Type B pancreatic cell (in vitro differentiated cells): ENCODE results near the gene CDKL1. TPM values are rescaled to one million over a fixed set of nuclear protein-coding genes. Genes with fewer than 3 reads are reported as not detected.
A peak's percentile ranks its signal among the peaks of the same experiment; 100 is the strongest.

Experiments
- DNase-seq: peaks from one replicate; pipeline ENCODE4 v3.0.0; 2021; ENCODE audit warnings: mixed read lengths; ENCODE audit not compliant: unreplicated experiment; ENCODE audit errors: extremely low spot score
- H3K27ac Mint-ChIP-seq: 2 replicates; pipeline ENCODE4 v1.8.0; 2021; ENCODE audit warnings: mild to moderate bottlenecking, mixed read lengths
- H3K27me3 Mint-ChIP-seq: 2 replicates; pipeline ENCODE4 v1.8.0; 2021; ENCODE audit warnings: mixed read lengths
- H3K36me3 Mint-ChIP-seq: 2 replicates; pipeline ENCODE4 v1.8.0; 2021; ENCODE audit warnings: mixed read lengths
- H3K4me1 Mint-ChIP-seq: one replicate; pipeline ENCODE4 v1.8.0; 2021; ENCODE audit warnings: mixed read lengths; ENCODE audit not compliant: unreplicated experiment
- H3K4me3 Mint-ChIP-seq: 2 replicates; pipeline ENCODE4 v1.8.0; 2021; ENCODE audit warnings: mild to moderate bottlenecking, mixed read lengths
- H3K9me3 Mint-ChIP-seq: 2 replicates; pipeline ENCODE4 v1.8.0; 2021; ENCODE audit warnings: mixed read lengths
- CTCF ChIP-seq: fragments of 200-600 bp; sonication (generic); conservative IDR thresholded peaks from 2 replicates; pipeline ENCODE4 v1.5.0; 2021; ENCODE audit warnings: antibody characterized with exemption, mild to moderate bottlenecking
- total RNA-seq: library from RNA; stranded (reverse); gene quantifications from 2 replicates; pipeline ENCODE4 v1.2.1, GENCODE V29; 2021; ENCODE audit warnings: low replicate concordance

Gene CDKL1
- total RNA-seq, 1 donor from 2014 or later = 3.4 TPM

DNA sequence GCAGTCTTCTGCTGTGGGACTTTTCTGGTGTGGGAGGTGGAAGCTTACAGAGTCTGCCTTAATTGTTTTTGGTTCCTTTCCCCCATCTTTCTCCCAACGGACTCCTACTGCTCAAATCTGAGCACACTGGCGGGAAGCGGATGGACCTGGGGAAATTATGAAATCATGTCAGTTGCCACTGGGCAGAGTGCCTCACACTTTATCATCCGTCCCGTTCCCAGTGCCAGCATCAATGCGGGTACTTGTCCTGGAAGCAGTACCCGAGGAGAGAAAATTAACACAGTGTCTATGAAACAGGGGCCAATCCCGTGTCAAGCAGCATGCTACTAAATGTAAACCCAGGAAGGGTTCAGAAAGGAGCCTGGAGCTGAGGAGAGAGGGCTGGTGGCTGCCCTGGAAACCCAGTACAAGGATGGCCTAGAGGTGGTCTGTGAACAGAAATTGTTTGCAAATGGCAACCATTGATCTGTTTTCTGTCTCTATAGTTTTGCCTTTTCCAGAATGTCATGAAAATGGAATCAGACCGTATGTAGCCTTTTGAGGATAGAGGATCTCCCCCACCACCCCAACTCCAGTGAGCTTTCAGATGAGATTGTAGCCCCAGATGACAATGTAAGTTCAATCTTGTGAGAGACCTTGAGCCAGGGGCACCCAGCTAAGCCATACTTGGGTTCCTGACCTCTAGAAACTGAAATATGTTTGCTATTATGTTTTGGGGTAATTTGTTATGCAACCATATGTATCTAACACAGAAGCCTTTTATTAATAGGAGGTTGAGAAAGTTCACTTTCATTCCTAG is 908 bp upstream of the CDKL1 start:
- Mint-ChIP-seq H3K4me3 (peak overlapping the region; percentile 87), H3K27ac (peak overlapping the region; percentile 69), H3K4me1 (peaks cover 30% of the 10 kb centered on the region), H3K27me3 (peaks cover 10% of the 10 kb centered on the region), H3K36me3 (peaks cover 4% of the 10 kb centered on the region), H3K9me3 (no peaks in the 10 kb centered on the region)
- no peak for TF ChIP-seq CTCF
- no peak for DNase-seq

DNA sequence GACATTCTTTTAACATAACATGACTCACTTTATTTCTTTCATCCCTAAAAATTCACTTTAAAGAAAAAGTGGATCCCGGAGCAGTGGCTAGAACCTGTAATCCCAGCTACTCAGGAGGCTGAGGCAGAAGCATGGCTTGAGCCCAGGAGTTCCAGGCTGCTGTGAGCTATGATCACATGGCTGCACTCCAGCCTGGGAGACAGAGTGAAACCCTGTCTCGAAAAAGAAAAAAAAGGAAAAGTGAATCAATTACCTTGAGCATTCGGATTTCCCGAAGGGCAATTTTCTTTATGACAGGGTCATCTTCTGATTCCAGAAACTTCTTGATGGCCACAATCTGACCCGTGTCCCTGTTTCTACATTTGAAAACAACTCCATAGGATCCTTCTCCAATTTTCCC is 1.2 kb downstream of the CDKL1 start:
- H3K27me3 Mint-ChIP-seq = peaks cover 10% of the 10 kb centered on the region
- H3K4me1 Mint-ChIP-seq = peaks cover 24% of the 10 kb centered on the region
- no peaks in the 10 kb centered on the region for H3K9me3 Mint-ChIP-seq
- H3K36me3 Mint-ChIP-seq = peaks cover 4% of the 10 kb centered on the region
- peak overlapping the region; percentile 95 for H3K4me3 Mint-ChIP-seq
- H3K27ac Mint-ChIP-seq = no peak overlapping the region
- DNase-seq = no peak
- no peak for TF ChIP-seq CTCF

GRCh38 chr14:50394713-50395112 is 2.0 kb downstream of the CDKL1 start:
- no peak for DNase-seq
- peaks cover 4% of the 10 kb centered on the region for H3K36me3 Mint-ChIP-seq
- H3K27me3 Mint-ChIP-seq = peaks cover 10% of the 10 kb centered on the region
- H3K27ac Mint-ChIP-seq = no peak overlapping the region
- no peak for TF ChIP-seq CTCF
- no peaks in the 10 kb centered on the region for H3K9me3 Mint-ChIP-seq
- H3K4me1 Mint-ChIP-seq = peaks cover 20% of the 10 kb centered on the region
- peak overlapping the region; percentile 21 for H3K4me3 Mint-ChIP-seq

- DNase-seq = no peak
- Mint-ChIP-seq H3K9me3 (no peaks in the 10 kb centered on the region), H3K4me3 (no peak overlapping the region), H3K36me3 (peaks cover 4% of the 10 kb centered on the region), H3K4me1 (peaks cover 9% of the 10 kb centered on the region), H3K27me3 (peaks cover 7% of the 10 kb centered on the region), H3K27ac (no peak overlapping the region)
- TF ChIP-seq CTCF = no peak
These were observed 6.8 kb downstream of the CDKL1 start for GRCh38 chr14:50389668-50390441.

GRCh38 chr14:50388256-50388931 is 8.3 kb downstream of the CDKL1 start:
- no peak for DNase-seq
- Mint-ChIP-seq H3K4me1 (peaks cover 9% of the 10 kb centered on the region), H3K36me3 (no peaks in the 10 kb centered on the region), H3K4me3 (no peak overlapping the region), H3K27ac (peak overlapping the region; percentile 29), H3K27me3 (no peaks in the 10 kb centered on the region), H3K9me3 (no peaks in the 10 kb centered on the region)
- TF ChIP-seq CTCF = no peak
